ENCODE data around the gene C1QTNF8.

Gene C1QTNF8

GRCh38 chr16:1096169-1097082, at the start of gene C1QTNF8:
Gene C1QTNF8, minus strand, starts transcription at chr16:1096244. Its CDS starts 1,322 bp downstream, at chr16:1094922.
- no peak for DNase-seq (ENCODE audit: extremely low read depth in 1 of 2, low read depth in 1 of 2)

GRCh38 chr16:1145383-1146100, 49.5 kb upstream of the C1QTNF8 start:
- DNase-seq (ENCODE audit: extremely low read depth in 1 of 2, low read depth in 1 of 2), result no peak

DNA sequence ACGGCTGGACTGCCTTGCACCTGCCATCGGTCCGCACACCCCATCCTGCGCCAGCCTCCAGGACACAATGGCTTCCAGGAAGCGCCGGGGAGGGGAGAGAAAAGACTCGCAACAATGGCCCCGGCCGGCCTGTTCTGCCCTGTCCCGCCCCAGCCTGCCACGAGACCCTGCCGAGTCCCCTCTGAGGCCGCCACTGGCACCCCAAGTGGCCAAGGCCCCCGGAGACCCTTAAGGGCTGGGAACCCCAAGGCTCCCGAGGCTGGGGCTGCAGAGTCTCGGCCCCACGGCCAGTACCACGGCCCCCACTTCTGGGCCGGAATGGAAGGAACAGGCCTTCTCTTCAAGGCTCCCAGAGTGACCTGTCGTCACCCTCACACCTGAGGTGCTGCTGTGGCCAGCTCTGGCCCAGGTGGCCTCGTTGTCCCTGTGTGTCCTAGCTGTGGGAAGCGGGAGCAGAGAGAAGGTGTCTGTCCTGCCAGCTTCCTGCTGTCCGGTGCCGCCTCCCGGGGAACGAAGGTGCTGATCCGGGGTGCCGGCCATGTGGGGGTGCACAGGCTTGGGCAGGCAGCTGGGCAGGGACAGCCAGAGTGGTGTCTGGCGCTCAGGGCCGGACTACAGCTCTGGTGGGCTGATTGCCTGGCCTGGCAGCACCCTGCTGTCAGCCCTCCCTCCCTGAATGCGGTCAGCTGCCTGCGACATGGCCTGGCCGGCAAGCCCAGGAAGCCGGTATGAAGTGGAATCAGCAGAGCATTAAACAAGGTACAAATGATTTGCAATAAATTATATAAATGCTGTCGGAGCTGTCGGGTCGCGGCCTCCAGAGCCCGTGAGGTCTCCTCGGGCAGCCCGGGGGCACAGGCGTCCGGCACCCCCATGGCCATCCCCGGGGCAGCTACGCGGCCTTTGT, 48.7 kb upstream of the C1QTNF8 start:
- DNase-seq (ENCODE audit: extremely low read depth in 1 of 2, low read depth in 1 of 2), result no peak

- DNase-seq (ENCODE audit: extremely low read depth in 1 of 2, low read depth in 1 of 2), result no peak
These were observed 47.9 kb upstream of the C1QTNF8 start for GRCh38 chr16:1143761-1144450.

DNA sequence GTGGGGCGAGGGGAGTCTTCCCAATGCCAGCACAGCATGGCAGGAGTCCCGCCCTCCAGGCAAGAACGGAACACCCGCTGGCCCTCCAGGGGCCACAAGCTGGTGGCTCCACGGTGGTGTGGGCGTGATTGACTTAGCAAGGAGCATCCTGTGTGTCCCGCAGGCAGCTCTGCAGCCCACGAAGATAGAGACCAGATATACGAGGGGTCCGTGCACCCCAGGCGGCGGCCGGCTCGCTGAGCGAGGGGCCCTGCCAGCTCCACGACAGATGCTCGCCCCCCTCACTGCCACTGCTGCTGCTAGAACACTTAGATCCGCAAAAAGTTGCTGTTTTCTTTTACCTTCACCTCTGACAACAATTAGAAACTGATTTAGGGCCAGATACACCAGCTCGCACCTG, 46.9 kb upstream of the C1QTNF8 start:
- DNase-seq (ENCODE audit: extremely low read depth in 1 of 2, low read depth in 1 of 2), result no peak

DNA sequence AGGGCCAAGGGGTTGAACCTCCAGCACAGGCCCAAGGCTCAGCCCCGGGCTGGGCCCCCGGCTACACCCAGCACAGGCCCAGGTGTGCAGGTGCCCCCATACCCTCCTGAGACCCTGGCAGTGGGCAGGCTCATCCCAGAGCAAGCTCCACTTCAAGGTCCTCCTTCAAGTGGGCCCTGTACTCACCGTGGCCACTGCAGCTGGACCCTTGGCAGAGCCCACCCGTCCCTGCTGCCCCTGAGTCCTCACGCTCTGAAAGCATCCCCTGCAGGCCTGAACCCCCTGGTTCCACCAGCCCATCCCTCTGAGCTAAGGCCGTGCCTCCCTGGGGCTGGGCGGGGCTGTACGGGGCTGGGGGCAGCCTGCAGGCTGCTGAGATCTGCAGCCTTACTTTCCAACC, 45.7 kb upstream of the C1QTNF8 start:
- DNase-seq (ENCODE audit: extremely low read depth in 1 of 2, low read depth in 1 of 2), result no peak

- DNase-seq (ENCODE audit: extremely low read depth in 1 of 2, low read depth in 1 of 2), result no peak
These were observed 45.1 kb upstream of the C1QTNF8 start for GRCh38 chr16:1141191-1141590.

- no peak for DNase-seq (ENCODE audit: extremely low read depth in 1 of 2, low read depth in 1 of 2)
These were observed 44.6 kb upstream of the C1QTNF8 start for GRCh38 chr16:1140582-1141162.

GRCh38 chr16:1137604-1138003, 41.6 kb upstream of the C1QTNF8 start:
- no peak for DNase-seq (ENCODE audit: extremely low read depth in 1 of 2, low read depth in 1 of 2)

- no peak for DNase-seq (ENCODE audit: extremely low read depth in 1 of 2, low read depth in 1 of 2)
These were observed 39.4 kb upstream of the C1QTNF8 start for GRCh38 chr16:1135459-1135825.

DNA sequence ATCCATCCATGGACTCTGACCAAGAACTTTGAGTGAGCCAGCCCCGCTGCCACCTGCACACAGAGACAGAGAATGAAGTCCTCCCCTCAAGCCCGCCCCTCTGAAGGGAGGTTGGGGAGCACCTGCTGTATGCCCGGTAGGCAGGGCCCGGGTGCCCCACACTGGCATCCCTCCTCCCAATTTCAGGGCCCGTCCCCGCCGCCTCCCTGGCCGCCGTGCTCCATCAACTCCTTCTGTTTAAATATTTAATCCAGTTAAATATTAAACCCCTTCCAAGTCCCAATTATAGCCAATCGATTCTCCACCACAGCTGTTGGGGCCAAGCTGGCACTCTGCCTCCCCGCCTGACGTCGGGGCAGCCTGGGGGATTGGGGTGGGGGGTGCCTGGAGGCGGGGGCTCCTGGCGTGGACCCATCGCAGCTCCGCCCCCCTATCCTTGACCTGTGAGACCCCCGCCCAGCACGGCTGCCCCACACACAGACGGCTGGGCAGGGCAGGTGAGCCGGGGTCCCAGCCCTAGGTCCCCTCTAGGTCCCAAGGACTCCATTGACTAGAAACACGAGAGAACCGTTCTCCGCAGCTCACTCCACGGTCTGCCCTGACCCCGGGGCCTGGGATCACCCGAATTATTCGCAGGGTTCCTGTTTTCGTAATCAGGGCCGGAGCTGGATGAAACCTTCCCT, 38.9 kb upstream of the C1QTNF8 start:
- no peak for DNase-seq (ENCODE audit: extremely low read depth in 1 of 2, low read depth in 1 of 2)

- no peak for DNase-seq (ENCODE audit: extremely low read depth in 1 of 2, low read depth in 1 of 2)
These were observed 37.9 kb upstream of the C1QTNF8 start for GRCh38 chr16:1133810-1134520.

DNA sequence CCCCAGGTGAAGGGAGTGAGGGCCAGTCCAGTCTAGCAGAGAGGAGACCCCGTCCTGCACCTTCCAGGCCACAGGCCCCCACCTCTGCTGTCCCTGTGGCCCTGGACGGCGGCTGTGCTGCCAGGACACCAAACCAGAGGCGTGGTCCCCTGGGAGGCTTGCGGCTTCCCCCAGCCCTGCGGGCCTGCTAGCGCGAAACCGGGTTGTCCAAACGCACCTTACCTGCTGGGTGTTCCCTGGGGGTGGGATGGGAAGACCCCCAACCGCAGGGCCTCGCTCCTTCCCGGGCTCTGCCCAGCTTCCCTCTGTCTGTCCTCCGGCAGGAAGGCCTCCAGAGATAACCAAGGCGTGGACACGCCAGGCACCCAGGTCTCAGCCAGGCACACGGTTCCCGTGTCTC, 37.2 kb upstream of the C1QTNF8 start:
- no peak for DNase-seq (ENCODE audit: extremely low read depth in 1 of 2, low read depth in 1 of 2)

DNA sequence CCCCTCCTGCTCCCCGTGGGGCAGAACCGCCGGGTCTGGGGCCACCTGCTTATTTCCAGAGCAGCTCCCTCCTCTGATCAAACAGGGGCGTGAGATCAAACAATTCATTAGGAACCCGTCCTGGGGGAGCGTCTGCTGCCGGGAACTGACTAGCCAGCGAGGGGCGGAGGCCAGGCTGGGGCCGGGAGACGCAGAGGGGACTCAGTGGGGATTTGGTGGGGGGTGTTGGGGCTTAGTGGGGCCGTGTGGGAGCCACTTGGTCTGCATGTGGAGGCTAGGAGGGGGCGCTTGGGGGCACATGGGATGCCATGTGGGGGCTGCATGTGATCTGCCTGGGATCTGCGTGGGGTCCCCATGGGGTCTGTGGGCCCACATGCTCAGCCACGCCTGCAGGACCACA, 36.4 kb upstream of the C1QTNF8 start:
- DNase-seq (ENCODE audit: extremely low read depth in 1 of 2, low read depth in 1 of 2), result no peak

DNA sequence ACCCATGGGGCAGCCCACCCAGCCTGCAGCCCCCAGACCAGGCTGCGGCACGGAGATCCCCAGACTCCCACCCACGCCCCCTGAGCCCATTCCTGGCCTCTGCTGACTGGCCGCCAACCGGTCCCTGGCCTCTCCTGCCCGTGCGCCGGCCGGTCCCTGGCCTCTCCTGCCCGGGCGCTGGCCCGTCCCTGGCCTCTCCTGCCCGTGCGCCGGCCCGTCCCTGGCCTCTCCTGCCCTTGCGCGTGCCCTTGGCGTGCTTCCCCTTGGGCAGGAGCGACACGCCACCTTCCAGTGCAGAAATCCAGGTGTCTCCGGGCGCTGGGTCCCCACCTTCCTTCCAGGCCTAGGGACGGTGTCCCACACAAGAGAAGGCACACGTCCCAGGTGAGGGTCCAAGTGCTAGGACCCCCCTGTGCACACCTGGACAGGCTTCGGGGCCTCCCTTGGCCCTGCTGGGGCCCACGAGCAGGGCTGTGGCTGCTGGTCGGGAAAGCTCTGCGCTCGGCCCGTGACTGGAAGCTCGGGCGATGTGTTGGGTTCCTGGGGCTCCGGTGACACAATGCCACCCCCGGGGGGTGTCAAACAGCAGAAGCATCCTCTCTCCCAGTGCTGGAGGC, 35.4 kb upstream of the C1QTNF8 start:
- DNase-seq (ENCODE audit: extremely low read depth in 1 of 2, low read depth in 1 of 2), result no peak

- no peak for DNase-seq (ENCODE audit: extremely low read depth in 1 of 2, low read depth in 1 of 2)
These were observed 34.3 kb upstream of the C1QTNF8 start for GRCh38 chr16:1130382-1130781.

DNA sequence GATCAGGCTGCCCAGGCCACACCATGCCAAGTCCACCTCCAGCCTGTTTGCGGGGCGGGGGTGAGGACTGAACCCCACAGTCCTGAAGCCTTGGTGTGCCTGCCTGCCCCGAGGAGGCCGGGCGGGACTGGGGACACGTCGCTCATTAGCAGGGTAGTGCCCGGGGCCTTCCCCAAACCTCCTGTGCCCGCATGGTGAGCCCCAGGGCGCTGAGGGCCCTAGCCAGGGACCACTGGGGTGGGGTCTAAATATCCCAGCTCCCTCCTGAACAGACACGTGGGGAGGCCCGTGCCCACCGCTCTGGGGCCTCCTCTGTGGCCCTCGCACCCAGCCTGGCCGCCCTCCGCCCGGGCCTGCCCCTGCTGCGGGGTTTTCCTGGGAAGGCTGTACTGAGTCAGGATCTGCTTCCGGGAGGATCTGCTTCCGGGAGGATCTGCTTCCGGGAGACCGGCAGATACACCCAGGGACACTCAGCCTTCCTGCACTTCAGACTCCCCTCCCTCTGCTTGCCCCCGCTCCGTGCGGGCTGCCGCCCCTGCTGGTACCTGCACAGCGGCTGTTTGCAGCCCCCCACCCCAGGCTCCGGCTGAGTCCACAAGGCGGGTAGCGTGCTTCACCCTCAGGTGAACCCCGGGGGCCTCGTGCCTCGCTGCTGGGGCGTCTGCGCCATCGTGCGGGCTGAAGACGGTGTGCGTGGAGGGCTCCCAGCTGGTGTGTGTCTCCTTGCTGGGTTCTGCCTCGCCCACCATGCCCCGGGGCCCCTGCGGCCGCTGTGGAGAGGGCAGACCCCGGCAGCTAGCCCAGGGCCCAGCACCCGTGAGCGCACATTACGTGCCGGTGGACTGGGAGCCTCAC, 33.3 kb upstream of the C1QTNF8 start:
- no peak for DNase-seq (ENCODE audit: extremely low read depth in 1 of 2, low read depth in 1 of 2)

Data from activated CD8-positive, alpha-beta memory T cell treated with anti-CD3 and anti-CD28 coated beads for 1 hour (primary cell).